B cell (primary cell): Measurements from ENCODE around the gene AFG1L. TPM values are rescaled to one million over a fixed set of nuclear protein-coding genes. Genes with fewer than 3 reads are reported as not detected.

Experiments
- ATAC-seq: fragments of 200-7000 bp; cut with Tn5 transposase; one replicate; pipeline ENCODE4 v1.10.0; 2021; ENCODE audit warnings: low read depth, mild to moderate bottlenecking, moderate number of reproducible peaks, moderate library complexity
- CTCF ChIA-PET: fragments of 350-600 bp; sonication (Branson Sonifier 250); formaldehyde crosslinking; loops from one replicate; lab custom pipeline; 2021; ENCODE audit warnings: antibody characterized with exemption, inconsistent platforms; lab: Charles Lee
- POLR2A ChIA-PET: fragments of 350-600 bp; sonication (Branson Sonifier 250); formaldehyde crosslinking; loops from one replicate; lab custom pipeline; 2021; ENCODE audit warnings: antibody characterized with exemption; lab: Charles Lee
- DNase-seq: peaks from one replicate; pipeline ENCODE4 v3.0.0; 2013
- H2AFZ ChIP-seq: 2 replicates; pipeline ENCODE4 v1.6.1; 2012; ENCODE audit warnings: mild to moderate bottlenecking, low read depth, low read length; ENCODE audit not compliant: insufficient read depth, poor library complexity, severe bottlenecking
- H3K27ac ChIP-seq, 2 donors: 1 replicate in 1 of 2; 2 replicates in 1 of 2; pipeline ENCODE4 v1.5.1; 2012 to 2013; ENCODE audit warnings: low read length in 2 of 2, mild to moderate bottlenecking in 2 of 2, moderate library complexity in 1 of 2
- H3K27me3 ChIP-seq, 4 experiments: fragments of 200-600 bp in 1 of 4; sonication (generic) in 1 of 4; replicated peaks in 1 of 4; 1 replicate in 2 of 4; 2 replicates in 2 of 4; pipeline versions ENCODE4 v1.6.1 to v1.7.0; 2013 to 2016; ENCODE audit warnings: low read length in 3 of 4, mild to moderate bottlenecking in 2 of 4, mixed read lengths in 1 of 4, moderate library complexity in 1 of 4; ENCODE audit not compliant: insufficient read depth in 4 of 4, control insufficient read depth in 3 of 4; ENCODE audit errors: control extremely low read depth in 1 of 4
- H3K36me3 ChIP-seq, 2 experiments: replicated peaks in 1 of 2; 1 replicate in 1 of 2; 2 replicates in 1 of 2; pipeline versions ENCODE4 v1.6.1 to v1.7.1; 2013; ENCODE audit warnings: low read length in 1 of 2; ENCODE audit not compliant: insufficient read depth in 2 of 2, control insufficient read depth in 1 of 2; ENCODE audit errors: control extremely low read depth in 1 of 2, extremely low read depth in 1 of 2
- H3K4me1 ChIP-seq, 2 donors: fragments of 200-600 bp in 1 of 2; sonication (generic) in 1 of 2; 1 replicate in 1 of 2; 2 replicates in 1 of 2; pipeline versions ENCODE4 v1.5.1 to v1.6.1; 2013 to 2017; ENCODE audit warnings: low read length in 2 of 2; ENCODE audit not compliant: control insufficient read depth in 2 of 2, insufficient read depth in 2 of 2
- H3K4me2 ChIP-seq: replicated peaks from 2 replicates; pipeline ENCODE3; 2012; ENCODE audit warnings: mild to moderate bottlenecking, low read depth, low read length; ENCODE audit not compliant: poor library complexity, severe bottlenecking
- H3K4me3 ChIP-seq, 5 experiments: fragments of 200-600 bp in 1 of 5; sonication (generic) in 1 of 5; 1 replicate in 3 of 5; 2 replicates in 2 of 5; pipeline versions ENCODE4 v1.5.1 to v1.7.0; 2011 to 2016; ENCODE audit warnings: low read length in 4 of 5, mild to moderate bottlenecking in 4 of 5, low read depth in 2 of 5, control low read depth in 1 of 5, moderate library complexity in 1 of 5; ENCODE audit not compliant: insufficient read depth in 1 of 5; ENCODE audit errors: control extremely low read depth in 1 of 5, extremely low read depth in 1 of 5
- H3K79me2 ChIP-seq: fragments of 200-600 bp; sonication (generic); one replicate; pipeline ENCODE4 v1.6.0; 2016; ENCODE audit warnings: low read length; ENCODE audit not compliant: control insufficient read depth, insufficient read depth
- H3K9ac ChIP-seq: fragments of 200-600 bp; sonication (generic); 2 replicates; pipeline ENCODE4 v1.6.1; 2017; ENCODE audit warnings: mild to moderate bottlenecking, low read length, moderate library complexity
- H3K9me3 ChIP-seq, 3 donors: one replicate each; pipeline versions ENCODE4 v1.6.1 to v1.7.1; 2013; ENCODE audit warnings: low read length in 2 of 3; ENCODE audit not compliant: control insufficient read depth in 2 of 3, insufficient read depth in 1 of 3; ENCODE audit errors: control extremely low read depth in 1 of 3
- H4K20me1 ChIP-seq: 2 replicates; pipeline ENCODE4 v1.6.0; 2012; ENCODE audit warnings: mild to moderate bottlenecking, low read length; ENCODE audit not compliant: insufficient read depth, control insufficient read depth, poor library complexity, severe bottlenecking
- H3K27ac Mint-ChIP-seq: one replicate; pipeline ENCODE4 v1.8.0; 2021; ENCODE audit warnings: mixed read lengths
- H3K27me3 Mint-ChIP-seq: one replicate; pipeline ENCODE4 v1.8.0; 2021; ENCODE audit warnings: mixed read lengths
- H3K4me1 Mint-ChIP-seq: one replicate; pipeline ENCODE4 v1.8.0; 2021; ENCODE audit warnings: mixed read lengths
- H3K4me3 Mint-ChIP-seq: one replicate; pipeline ENCODE4 v1.8.0; 2021; ENCODE audit warnings: mixed read lengths
- H3K9me3 Mint-ChIP-seq: one replicate; pipeline ENCODE4 v1.8.0; 2022; ENCODE audit warnings: mixed read lengths; ENCODE audit not compliant: insufficient read depth
- EZH2 ChIP-seq: IDR thresholded peaks from 2 replicates; pipeline ENCODE4 v1.6.1; 2012; ENCODE audit warnings: borderline replicate concordance, low read depth, mild to moderate bottlenecking, moderate library complexity, low read length; ENCODE audit not compliant: insufficient read depth, poor library complexity, severe bottlenecking
- WGBS: methylation state at CpG from one replicate; pipeline ENCODE4 v1.1.5; 2013; ENCODE audit warnings: missing lambda C conversion rate; ENCODE audit not compliant: insufficient coverage; 5-methylcytosine and 5-hydroxymethylcytosine counted together
- intact Hi-C: fragments of 100-400 bp; cut with micrococcal nuclease; formaldehyde crosslinking; loops from one replicate; pipeline ENCODE4 v1.10.0; 2022
- polyA plus RNA-seq: library from polyadenylated mRNA; depleted of rRNA; stranded (reverse); fragments of >200 nt; gene quantifications from 2 replicates; pipeline ENCODE4 v1.2.3, GENCODE V29; 2012
- total RNA-seq, 2 donors: library from RNA; stranded (reverse); fragments of 120-200 nt in 1 of 2; gene quantifications; 1 replicate in 1 of 2; 2 replicates in 1 of 2; pipeline versions ENCODE4 v1.2.3 to v1.2.4, GENCODE V29; 2013 to 2022
- TF ChIP-seq, protein P1 (sequence below): fragments of 200-600 bp; IDR thresholded peaks from one replicate; pipeline ENCODE4 v1.8.0; 2022; ENCODE audit warnings: antibody characterized with exemption, mild to moderate bottlenecking

AFG1L gene
- total and polyA plus RNA-seq, 2 donors (not counting 1 experiment from before 2014, with no cell fraction given), result 1.8 to 14.2 TPM

DNA sequence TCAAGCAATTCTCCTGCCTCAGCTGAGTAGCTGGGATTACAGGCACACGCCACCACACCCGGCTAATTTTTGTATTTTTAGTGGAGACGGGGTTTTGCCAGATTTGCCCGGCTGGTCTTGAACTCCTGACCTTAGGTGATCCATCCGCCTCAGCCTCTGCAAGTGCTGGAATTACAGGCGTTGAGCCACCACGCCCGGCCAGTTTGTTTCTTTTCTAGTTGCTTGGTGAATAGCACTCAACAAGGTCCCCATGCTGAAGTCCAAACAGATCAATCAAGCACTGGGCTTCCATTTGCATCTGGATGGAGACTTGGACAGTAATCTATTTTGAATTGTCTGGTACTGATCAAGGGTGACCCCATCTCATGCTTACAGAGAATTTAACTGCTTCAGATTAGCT lies 157.0 kb downstream of the AFG1L start:
- Mint-ChIP-seq H3K4me1 (peaks cover 8% of the 10 kb centered on the region), H3K27ac (no peak overlapping the region), H3K9me3 (no peaks in the 10 kb centered on the region), H3K27me3 (no peaks in the 10 kb centered on the region), H3K4me3 (no peak overlapping the region)
- no peaks in the 10 kb centered on the region for H3K79me2 ChIP-seq
- no peak overlapping the region for H3K27ac ChIP-seq
- no peak overlapping the region for H3K9ac ChIP-seq
- H3K27me3 ChIP-seq, result no peaks in the 10 kb centered on the region
- ATAC-seq, result no peak
- H3K36me3 ChIP-seq, result no peaks in the 10 kb centered on the region
- no peak overlapping the region for H3K4me3 ChIP-seq
- WGBS, result 100% methylated on average over 8 of the region's 8 CpGs
- no peak for TF ChIP-seq EZH2
- TF ChIP-seq, protein P1, sequence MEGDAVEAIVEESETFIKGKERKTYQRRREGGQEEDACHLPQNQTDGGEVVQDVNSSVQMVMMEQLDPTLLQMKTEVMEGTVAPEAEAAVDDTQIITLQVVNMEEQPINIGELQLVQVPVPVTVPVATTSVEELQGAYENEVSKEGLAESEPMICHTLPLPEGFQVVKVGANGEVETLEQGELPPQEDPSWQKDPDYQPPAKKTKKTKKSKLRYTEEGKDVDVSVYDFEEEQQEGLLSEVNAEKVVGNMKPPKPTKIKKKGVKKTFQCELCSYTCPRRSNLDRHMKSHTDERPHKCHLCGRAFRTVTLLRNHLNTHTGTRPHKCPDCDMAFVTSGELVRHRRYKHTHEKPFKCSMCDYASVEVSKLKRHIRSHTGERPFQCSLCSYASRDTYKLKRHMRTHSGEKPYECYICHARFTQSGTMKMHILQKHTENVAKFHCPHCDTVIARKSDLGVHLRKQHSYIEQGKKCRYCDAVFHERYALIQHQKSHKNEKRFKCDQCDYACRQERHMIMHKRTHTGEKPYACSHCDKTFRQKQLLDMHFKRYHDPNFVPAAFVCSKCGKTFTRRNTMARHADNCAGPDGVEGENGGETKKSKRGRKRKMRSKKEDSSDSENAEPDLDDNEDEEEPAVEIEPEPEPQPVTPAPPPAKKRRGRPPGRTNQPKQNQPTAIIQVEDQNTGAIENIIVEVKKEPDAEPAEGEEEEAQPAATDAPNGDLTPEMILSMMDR, result no peak
- H4K20me1 ChIP-seq, result no peaks in the 10 kb centered on the region
- no peak overlapping the region for H3K4me2 ChIP-seq
- H3K4me1 ChIP-seq, result peaks cover 7 to 8% of the 10 kb centered on the region in 2 donors
- no peak for DNase-seq
- CTCF ChIA-PET, result no interaction called here
- POLR2A ChIA-PET, result no interaction called here
- no peaks in the 10 kb centered on the region for H3K9me3 ChIP-seq
- no peak overlapping the region for H2AFZ ChIP-seq
- intact Hi-C loops, result loop anchor here (5.0 kb wide), 1 partner anchor 190 kb away; the partner anchor contains the start of gene SNX3

DNA sequence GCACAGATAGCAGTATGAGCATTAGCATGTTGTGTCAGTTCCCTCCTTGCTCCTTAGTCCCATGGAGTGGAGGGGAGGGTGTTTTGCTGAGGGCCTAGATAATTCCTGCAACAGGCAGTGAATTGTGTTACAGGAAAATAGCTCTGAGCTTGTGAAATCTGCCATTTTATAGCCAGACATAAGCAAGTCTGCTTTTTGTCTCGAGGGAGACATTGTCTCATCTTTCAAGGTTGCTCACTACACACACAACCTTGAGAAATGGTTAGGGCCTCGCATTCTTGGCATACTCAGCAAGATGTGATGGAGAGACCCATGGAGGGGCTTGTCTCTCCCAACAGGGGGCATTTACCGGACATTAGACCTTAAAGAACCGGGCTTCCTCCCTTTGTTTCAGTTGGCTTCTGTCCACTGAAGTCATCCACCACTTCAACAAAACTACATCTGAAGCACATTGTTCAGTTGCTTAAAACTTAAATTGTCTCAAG lies 157.9 kb downstream of the AFG1L start:
- no peak overlapping the region for H3K4me3 Mint-ChIP-seq
- Histone ChIP-seq H3K9me3 (no peaks in the 10 kb centered on the region), H3K27me3 (no peaks in the 10 kb centered on the region), H2AFZ (no peak overlapping the region), H3K4me2 (no peak overlapping the region), H3K4me3 (no peak overlapping the region), H4K20me1 (no peaks in the 10 kb centered on the region), H3K36me3 (no peaks in the 10 kb centered on the region), H3K79me2 (no peaks in the 10 kb centered on the region), H3K4me1 (peaks cover 7 to 8% of the 10 kb centered on the region in 2 donors), H3K9ac (no peak overlapping the region), H3K27ac (no peak overlapping the region)
- 100% methylated on average over 1 of the region's 4 CpGs for WGBS
- peaks cover 8% of the 10 kb centered on the region for H3K4me1 Mint-ChIP-seq
- POLR2A ChIA-PET, result no interaction called here
- intact Hi-C loops, result loop anchor here (5.0 kb wide), 1 partner anchor 190 kb away; the partner anchor contains the start of gene SNX3
- H3K9me3 Mint-ChIP-seq, result no peaks in the 10 kb centered on the region
- no peak overlapping the region for H3K27ac Mint-ChIP-seq
- ATAC-seq (no peak), DNase-seq (no peak)
- no peaks in the 10 kb centered on the region for H3K27me3 Mint-ChIP-seq
- CTCF ChIA-PET, result interaction anchor here (0.9 to 1.3 kb wide), 2 partner anchors 13 to 339 kb away, joined by 3 to 4 read pairs; no protein-coding TSS in a partner anchor
- TF ChIP-seq, protein P1, result no peak
- TF ChIP-seq EZH2, result no peak
